KMS-11 (cell line): ENCODE results near the gene COX14.

ENCODE experiments used
- H2AFZ ChIP-seq: fragments of 200-600 bp; sonication (generic); 2 replicates; pipeline ENCODE4 v1.6.1; 2016; ENCODE audit warnings: antibody characterized with exemption, mixed run types, low read depth
- H3K27ac ChIP-seq: fragments of 200-600 bp; sonication (generic); 2 replicates; pipeline ENCODE4 v1.6.1; 2016; ENCODE audit warnings: mild to moderate bottlenecking, mixed run types
- H3K27me3 ChIP-seq: fragments of 200-600 bp; sonication (generic); 2 replicates; pipeline ENCODE4 v1.6.1; 2017; ENCODE audit warnings: mild to moderate bottlenecking, low read depth, mixed run types, moderate library complexity; ENCODE audit not compliant: insufficient read depth
- H3K36me3 ChIP-seq: fragments of 200-600 bp; sonication (generic); 2 replicates; pipeline ENCODE4 v1.6.1; 2017; ENCODE audit warnings: mild to moderate bottlenecking, mixed run types; ENCODE audit not compliant: insufficient read depth
- H3K4me1 ChIP-seq: fragments of 200-600 bp; sonication (generic); 2 replicates; pipeline ENCODE4 v1.6.1; 2016; ENCODE audit warnings: mild to moderate bottlenecking, low read depth, mixed run types; ENCODE audit not compliant: poor library complexity, severe bottlenecking
- H3K4me2 ChIP-seq: fragments of 200-600 bp; sonication (generic); 2 replicates; pipeline ENCODE4 v1.7.0; 2016; ENCODE audit warnings: mild to moderate bottlenecking, mixed run types
- H3K4me3 ChIP-seq: fragments of 200-600 bp; sonication (generic); IDR thresholded peaks from 2 replicates; pipeline ENCODE4 v1.6.1; 2017; ENCODE audit warnings: low read depth, low read length, mixed read lengths; ENCODE audit not compliant: insufficient read depth
- H3K79me2 ChIP-seq: fragments of 200-600 bp; sonication (generic); 2 replicates; pipeline ENCODE4 v1.6.1; 2016; ENCODE audit warnings: low read depth, mixed run types; ENCODE audit not compliant: insufficient read depth
- H3K9ac ChIP-seq: fragments of 200-600 bp; sonication (generic); 2 replicates; pipeline ENCODE4 v1.6.1; 2016; ENCODE audit warnings: mild to moderate bottlenecking, mixed run types
- H4K20me1 ChIP-seq: fragments of 200-600 bp; sonication (generic); 2 replicates; pipeline ENCODE4 v1.6.1; 2016; ENCODE audit warnings: mild to moderate bottlenecking, mixed run types; ENCODE audit not compliant: insufficient read depth
- CTCF ChIP-seq: fragments of 200-600 bp; sonication (generic); conservative IDR thresholded peaks from 2 replicates; pipeline ENCODE4 v1.6.1; 2017; ENCODE audit warnings: low read depth, mild to moderate bottlenecking, antibody characterized with exemption, low read length, moderate library complexity, mixed read lengths

The COX14 gene

DNA sequence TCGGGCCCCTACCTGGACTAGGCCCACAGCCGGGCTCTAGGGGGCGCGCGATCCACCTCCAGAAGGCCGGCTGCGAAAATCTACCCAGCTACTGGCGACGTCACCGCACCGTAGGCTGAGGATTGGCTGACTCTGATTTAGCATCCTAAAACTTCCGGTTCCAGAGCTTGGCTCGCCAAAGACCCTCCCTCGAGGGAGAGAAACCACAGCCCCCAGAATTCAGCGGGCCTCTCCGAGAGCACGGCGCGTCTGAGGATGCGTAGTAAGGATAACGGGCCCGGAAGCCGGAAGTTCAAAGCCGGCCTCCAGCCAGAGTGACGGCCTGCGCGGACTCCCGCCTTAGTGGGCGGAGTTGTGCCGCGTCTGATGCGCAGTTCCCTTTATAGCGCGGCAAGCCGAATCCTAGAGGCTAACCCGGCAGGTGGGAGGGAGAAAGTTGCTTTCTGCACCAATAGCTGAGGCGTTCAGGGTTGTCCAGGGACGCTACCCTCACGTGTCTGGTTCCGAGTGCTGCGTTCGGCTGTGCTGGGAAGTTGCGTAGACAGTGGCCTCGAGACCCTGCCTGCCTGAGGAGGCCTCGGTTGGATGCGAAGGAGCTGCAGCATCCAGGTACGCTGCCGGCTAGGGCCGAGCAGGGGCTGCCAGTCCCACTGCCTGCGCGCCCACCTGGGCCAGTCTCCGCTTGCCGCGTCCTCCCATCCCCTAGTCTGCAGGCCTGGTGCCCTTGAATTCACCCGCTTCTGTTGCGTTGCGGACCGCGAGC is at the start of gene COX14:
TSS of gene COX14 (plus strand) at position 544 of the 763 bp plus-strand sequence. CDS start 7,808 bp downstream, outside the sequence.
- peak within 1 kb of the TSS; percentile 68; the same call in 1 of the 2 replicates for H3K9ac ChIP-seq
- H3K4me3 ChIP-seq: no peak within 1 kb of the TSS
- H4K20me1 ChIP-seq: no peaks in the 10 kb centered on the region
- peak within 1 kb of the TSS; percentile 92 for H3K27ac ChIP-seq
- H3K27me3 ChIP-seq: no peaks in the 10 kb centered on the region
- H3K4me2 ChIP-seq: peak within 1 kb of the TSS; percentile 93
- TF ChIP-seq CTCF: peak; percentile 33
- peak within 1 kb of the TSS; percentile 64 for H2AFZ ChIP-seq
- H3K79me2 ChIP-seq: peaks cover 42% of the 10 kb centered on the region
- peaks cover 50% of the 10 kb centered on the region for H3K4me1 ChIP-seq
- no peaks in the 10 kb centered on the region for H3K36me3 ChIP-seq

DNA sequence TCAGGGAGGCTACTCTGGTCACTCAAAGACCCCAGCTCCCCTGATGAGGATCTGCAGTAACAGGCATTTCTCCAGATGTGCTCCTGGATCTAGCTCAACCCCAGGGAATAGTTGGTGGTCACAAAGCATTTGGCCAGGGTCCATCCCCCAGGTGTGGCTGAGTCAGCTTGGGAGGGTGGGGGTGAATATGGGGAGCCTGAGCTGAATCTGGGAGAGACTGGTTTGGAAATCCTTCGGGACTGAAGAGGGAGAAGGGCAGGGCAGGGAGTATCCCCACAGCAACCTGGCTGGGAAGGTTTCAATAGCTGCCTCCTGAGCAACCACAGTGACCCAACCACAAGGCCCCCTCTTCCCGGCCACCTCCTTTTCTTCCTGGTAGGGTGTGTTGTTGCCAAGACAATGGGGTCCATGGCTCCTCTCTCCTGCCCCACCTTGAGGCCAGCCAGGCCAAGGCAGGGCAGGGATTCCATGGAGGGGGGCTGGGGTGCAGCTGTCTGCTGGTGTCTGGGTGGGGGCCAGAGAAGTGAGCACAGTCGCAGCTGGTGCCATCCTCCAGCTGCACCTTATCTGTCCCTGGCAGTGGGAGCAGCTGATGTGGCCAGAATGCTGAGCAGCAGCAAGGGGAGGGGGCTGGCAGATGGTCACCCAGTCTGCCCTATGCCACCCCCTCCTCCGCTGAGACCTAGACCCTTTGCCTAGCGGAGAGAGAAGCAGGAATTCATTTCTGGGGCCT is 49.1 kb upstream of the COX14 start:
- H2AFZ ChIP-seq: no peak overlapping the region
- H4K20me1 ChIP-seq: no peaks in the 10 kb centered on the region
- H3K36me3 ChIP-seq: no peaks in the 10 kb centered on the region
- H3K9ac ChIP-seq: no peak overlapping the region
- no peak overlapping the region for H3K4me3 ChIP-seq
- no peaks in the 10 kb centered on the region for H3K79me2 ChIP-seq
- no peaks in the 10 kb centered on the region for H3K27me3 ChIP-seq
- no peak for TF ChIP-seq CTCF
- H3K27ac ChIP-seq: no peak overlapping the region
- peaks cover 4% of the 10 kb centered on the region for H3K4me1 ChIP-seq
- H3K4me2 ChIP-seq: no peak overlapping the region

GRCh38 chr12:50065726-50066310 is 46.2 kb upstream of the COX14 start:
- Histone ChIP-seq H3K4me3 (no peak overlapping the region), H2AFZ (no peak overlapping the region), H3K27me3 (no peaks in the 10 kb centered on the region), H3K9ac (no peak overlapping the region), H3K79me2 (no peaks in the 10 kb centered on the region), H3K4me2 (no peak overlapping the region), H3K36me3 (no peaks in the 10 kb centered on the region), H4K20me1 (no peaks in the 10 kb centered on the region), H3K4me1 (peaks cover 11% of the 10 kb centered on the region), H3K27ac (no peak overlapping the region)
- TF ChIP-seq CTCF: no peak

DNA sequence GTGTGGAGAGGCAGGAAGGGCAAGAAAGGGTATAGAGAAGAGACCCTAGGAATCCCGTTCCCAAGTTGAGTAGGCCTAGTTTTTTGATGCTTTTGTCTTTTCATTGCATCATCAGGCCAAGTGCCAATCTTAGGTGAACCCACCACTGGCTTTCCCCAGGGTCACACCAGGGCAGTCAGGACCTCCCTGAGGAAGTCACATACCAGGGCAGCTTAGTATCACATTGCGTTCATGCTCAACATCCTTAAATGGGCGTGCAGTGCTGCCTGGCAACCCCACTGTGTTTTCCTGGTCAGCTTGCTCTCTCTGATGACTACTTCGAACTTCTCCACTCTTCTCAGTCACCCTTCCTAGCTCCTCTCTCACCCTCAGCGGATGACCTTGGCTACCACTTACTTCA is 45.6 kb upstream of the COX14 start:
- H3K27me3 ChIP-seq: no peaks in the 10 kb centered on the region
- no peaks in the 10 kb centered on the region for H3K36me3 ChIP-seq
- no peak overlapping the region for H3K27ac ChIP-seq
- H3K4me2 ChIP-seq: no peak overlapping the region
- no peak overlapping the region for H2AFZ ChIP-seq
- no peak overlapping the region for H3K4me3 ChIP-seq
- no peaks in the 10 kb centered on the region for H4K20me1 ChIP-seq
- no peaks in the 10 kb centered on the region for H3K79me2 ChIP-seq
- H3K4me1 ChIP-seq: peaks cover 15% of the 10 kb centered on the region
- TF ChIP-seq CTCF: no peak
- no peak overlapping the region for H3K9ac ChIP-seq
